Panc1 (cell line): ENCODE data around the gene PM20D2. TPM values are rescaled to one million over a fixed set of nuclear protein-coding genes. Genes with fewer than 3 reads are reported as not detected.
A peak's percentile ranks its signal among the peaks of the same experiment; 100 is the strongest.

Experiments
- ATAC-seq: fragments of 200-7000 bp; cut with Tn5 transposase; 2 replicates; pipeline ENCODE4 v1.9.1; 2020; ENCODE audit warnings: mild to moderate bottlenecking, moderate library complexity
- BruUV-seq: library from RNA; stranded (reverse); fragments of 400-500 nt; replicated peaks from 2 replicates; lab custom pipeline; 2021; lab: Mats Ljungman, UMichigan
- CTCF ChIA-PET: fragments of 300-600 bp; sonication (Branson Sonifier 250); formaldehyde crosslinking; loops from one replicate; lab custom pipeline; 2022; ENCODE audit warnings: antibody characterized with exemption; lab: Charles Lee
- POLR2A ChIA-PET: fragments of 300-600 bp; sonication (Branson Sonifier 250); formaldehyde crosslinking; loops from one replicate; lab custom pipeline; 2022; ENCODE audit warnings: antibody characterized with exemption; lab: Charles Lee
- DNase-seq: peaks from one replicate; pipeline ENCODE4 v3.0.0-alpha.2; 2010; ENCODE audit warnings: low read depth, low spot score
- H3K27ac ChIP-seq: 2 replicates; pipeline ENCODE4 v1.5.1; 2011; ENCODE audit warnings: mild to moderate bottlenecking, low read length, inconsistent platforms
- H3K27me3 ChIP-seq: fragments of 200-500 bp; sonication (Bioruptor generic); 2 replicates; pipeline ENCODE4 v1.6.0; 2014; ENCODE audit warnings: low read length, inconsistent platforms; ENCODE audit not compliant: control insufficient read depth, insufficient read depth
- H3K36me3 ChIP-seq: fragments of 200-500 bp; sonication (Bioruptor generic); 2 replicates; pipeline ENCODE4 v1.5.1; 2014; ENCODE audit warnings: inconsistent platforms, mild to moderate bottlenecking, low read length, moderate library complexity; ENCODE audit not compliant: control insufficient read depth, insufficient read depth
- H3K4me1 ChIP-seq: 2 replicates; pipeline ENCODE4 v1.5.1; 2011; ENCODE audit warnings: inconsistent platforms, mild to moderate bottlenecking, low read length, moderate library complexity; ENCODE audit not compliant: control insufficient read depth, insufficient read depth
- H3K4me3 ChIP-seq, 2 experiments: 2 replicates each; pipeline ENCODE4 v1.5.1; 2011 to 2012; ENCODE audit warnings: low read depth in 2 of 2, low read length in 2 of 2, mild to moderate bottlenecking in 2 of 2, inconsistent platforms in 1 of 2, moderate library complexity in 1 of 2
- H3K9me3 ChIP-seq: fragments of 200-500 bp; sonication (Bioruptor generic); 2 replicates; pipeline ENCODE4 v1.5.1; 2014; ENCODE audit warnings: low read depth, mild to moderate bottlenecking, inconsistent platforms, low read length, moderate library complexity; ENCODE audit not compliant: control insufficient read depth, insufficient read depth
- POLR2AphosphoS5 ChIP-seq: IDR thresholded peaks from 2 replicates; pipeline ENCODE4 v1.6.1; 2012; ENCODE audit warnings: mild to moderate bottlenecking, low read depth, low read length, moderate library complexity
- SIN3A ChIP-seq: IDR thresholded peaks from 2 replicates; pipeline ENCODE4 v1.6.1; 2012; ENCODE audit warnings: low read depth, mild to moderate bottlenecking, low read length, moderate library complexity, borderline replicate concordance; ENCODE audit not compliant: insufficient read depth
- TCF7L2 ChIP-seq: IDR thresholded peaks from 2 replicates; pipeline ENCODE4 v1.6.1; 2011; ENCODE audit warnings: mild to moderate bottlenecking, low read depth, low read length, inconsistent platforms
- in situ Hi-C: cut with HindIII; loops from 2 replicates; pipeline ENCODE4 v1.10.0; 2016; ENCODE audit warnings: low sequenced_read_pairs, low pct_unique_long_range_greater_than_20kb
- intact Hi-C: fragments of 100-400 bp; cut with micrococcal nuclease; formaldehyde crosslinking; loops from one replicate; pipeline ENCODE4 v1.10.0; 2022; ENCODE audit not compliant: unreplicated experiment
- total RNA-seq: library from RNA; stranded (reverse); gene quantifications from one replicate; pipeline ENCODE4 v1.2.1, GENCODE V29; 2021; ENCODE audit not compliant: unreplicated experiment
- TF ChIP-seq, protein P1 (sequence below): fragments of 450-650 bp; IDR thresholded peaks from 2 replicates; pipeline ENCODE4 v1.5.1; 2017; ENCODE audit warnings: mild to moderate bottlenecking
- TF ChIP-seq, protein P2 (sequence below), 2 experiments: IDR thresholded peaks; 2 replicates each; pipeline ENCODE4 v1.6.1; 2011 to 2012; ENCODE audit warnings: low read depth in 2 of 2, control low read depth in 1 of 2, low read length in 1 of 2, mild to moderate bottlenecking in 1 of 2, moderate library complexity in 1 of 2; ENCODE audit not compliant: insufficient read depth in 1 of 2

PM20D2 gene
- total RNA-seq, 1 experiment from 2014 or later: 13.6 TPM

DNA sequence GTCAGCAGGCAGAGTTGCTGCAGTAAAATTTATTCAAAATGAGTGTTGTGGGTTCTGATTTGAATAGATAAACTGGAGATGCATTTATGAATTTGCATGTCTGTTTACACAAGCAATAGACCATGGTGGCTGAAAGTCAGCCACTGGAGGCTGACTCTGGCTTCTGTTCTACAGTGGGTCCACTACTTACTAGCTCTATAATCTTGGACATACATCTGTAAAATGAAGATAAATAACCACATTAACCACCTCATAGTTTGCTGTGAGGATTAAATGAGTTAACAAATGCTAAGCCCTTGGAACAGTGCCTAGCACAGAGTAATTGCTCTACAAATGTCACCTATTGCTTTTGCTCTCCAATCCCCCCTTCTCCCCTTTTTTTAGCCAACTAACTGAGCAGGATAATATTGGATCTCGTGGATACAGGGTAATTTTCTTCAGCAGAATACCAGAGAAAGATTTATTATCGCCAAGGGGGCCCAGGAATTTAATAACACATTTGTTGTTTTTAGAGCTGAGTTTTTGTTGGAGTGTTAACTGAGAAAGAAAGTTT lies 1.4 kb upstream of the PM20D2 start:
- Histone ChIP-seq H3K27ac (no peak overlapping the region), H3K36me3 (peaks cover 7% of the 10 kb centered on the region; the same call in 1 of the 2 replicates), H3K4me1 (peaks cover 12% of the 10 kb centered on the region), H3K27me3 (no peaks in the 10 kb centered on the region), H3K4me3 (no peak overlapping the region), H3K9me3 (no peaks in the 10 kb centered on the region)
- ATAC-seq (no peak), DNase-seq (no peak)
- in situ Hi-C loops (no loop called here), intact Hi-C loops (no loop called here)
- CTCF ChIA-PET: no interaction called here
- TF ChIP-seq TCF7L2 (no peak), SIN3A (no peak), POLR2AphosphoS5 (no peak)
- TF ChIP-seq, protein P1, sequence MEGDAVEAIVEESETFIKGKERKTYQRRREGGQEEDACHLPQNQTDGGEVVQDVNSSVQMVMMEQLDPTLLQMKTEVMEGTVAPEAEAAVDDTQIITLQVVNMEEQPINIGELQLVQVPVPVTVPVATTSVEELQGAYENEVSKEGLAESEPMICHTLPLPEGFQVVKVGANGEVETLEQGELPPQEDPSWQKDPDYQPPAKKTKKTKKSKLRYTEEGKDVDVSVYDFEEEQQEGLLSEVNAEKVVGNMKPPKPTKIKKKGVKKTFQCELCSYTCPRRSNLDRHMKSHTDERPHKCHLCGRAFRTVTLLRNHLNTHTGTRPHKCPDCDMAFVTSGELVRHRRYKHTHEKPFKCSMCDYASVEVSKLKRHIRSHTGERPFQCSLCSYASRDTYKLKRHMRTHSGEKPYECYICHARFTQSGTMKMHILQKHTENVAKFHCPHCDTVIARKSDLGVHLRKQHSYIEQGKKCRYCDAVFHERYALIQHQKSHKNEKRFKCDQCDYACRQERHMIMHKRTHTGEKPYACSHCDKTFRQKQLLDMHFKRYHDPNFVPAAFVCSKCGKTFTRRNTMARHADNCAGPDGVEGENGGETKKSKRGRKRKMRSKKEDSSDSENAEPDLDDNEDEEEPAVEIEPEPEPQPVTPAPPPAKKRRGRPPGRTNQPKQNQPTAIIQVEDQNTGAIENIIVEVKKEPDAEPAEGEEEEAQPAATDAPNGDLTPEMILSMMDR: no peak
- TF ChIP-seq, protein P2, sequence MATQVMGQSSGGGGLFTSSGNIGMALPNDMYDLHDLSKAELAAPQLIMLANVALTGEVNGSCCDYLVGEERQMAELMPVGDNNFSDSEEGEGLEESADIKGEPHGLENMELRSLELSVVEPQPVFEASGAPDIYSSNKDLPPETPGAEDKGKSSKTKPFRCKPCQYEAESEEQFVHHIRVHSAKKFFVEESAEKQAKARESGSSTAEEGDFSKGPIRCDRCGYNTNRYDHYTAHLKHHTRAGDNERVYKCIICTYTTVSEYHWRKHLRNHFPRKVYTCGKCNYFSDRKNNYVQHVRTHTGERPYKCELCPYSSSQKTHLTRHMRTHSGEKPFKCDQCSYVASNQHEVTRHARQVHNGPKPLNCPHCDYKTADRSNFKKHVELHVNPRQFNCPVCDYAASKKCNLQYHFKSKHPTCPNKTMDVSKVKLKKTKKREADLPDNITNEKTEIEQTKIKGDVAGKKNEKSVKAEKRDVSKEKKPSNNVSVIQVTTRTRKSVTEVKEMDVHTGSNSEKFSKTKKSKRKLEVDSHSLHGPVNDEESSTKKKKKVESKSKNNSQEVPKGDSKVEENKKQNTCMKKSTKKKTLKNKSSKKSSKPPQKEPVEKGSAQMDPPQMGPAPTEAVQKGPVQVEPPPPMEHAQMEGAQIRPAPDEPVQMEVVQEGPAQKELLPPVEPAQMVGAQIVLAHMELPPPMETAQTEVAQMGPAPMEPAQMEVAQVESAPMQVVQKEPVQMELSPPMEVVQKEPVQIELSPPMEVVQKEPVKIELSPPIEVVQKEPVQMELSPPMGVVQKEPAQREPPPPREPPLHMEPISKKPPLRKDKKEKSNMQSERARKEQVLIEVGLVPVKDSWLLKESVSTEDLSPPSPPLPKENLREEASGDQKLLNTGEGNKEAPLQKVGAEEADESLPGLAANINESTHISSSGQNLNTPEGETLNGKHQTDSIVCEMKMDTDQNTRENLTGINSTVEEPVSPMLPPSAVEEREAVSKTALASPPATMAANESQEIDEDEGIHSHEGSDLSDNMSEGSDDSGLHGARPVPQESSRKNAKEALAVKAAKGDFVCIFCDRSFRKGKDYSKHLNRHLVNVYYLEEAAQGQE (IDR thresholded peaks at IDR 0.05; ENCODE audit: insufficient read depth in 1 of 2, low read depth in 2 of 2, low read length in 1 of 2): no peak
- BruUV-seq: no TSS peak
- POLR2A ChIA-PET: no interaction called here

DNA sequence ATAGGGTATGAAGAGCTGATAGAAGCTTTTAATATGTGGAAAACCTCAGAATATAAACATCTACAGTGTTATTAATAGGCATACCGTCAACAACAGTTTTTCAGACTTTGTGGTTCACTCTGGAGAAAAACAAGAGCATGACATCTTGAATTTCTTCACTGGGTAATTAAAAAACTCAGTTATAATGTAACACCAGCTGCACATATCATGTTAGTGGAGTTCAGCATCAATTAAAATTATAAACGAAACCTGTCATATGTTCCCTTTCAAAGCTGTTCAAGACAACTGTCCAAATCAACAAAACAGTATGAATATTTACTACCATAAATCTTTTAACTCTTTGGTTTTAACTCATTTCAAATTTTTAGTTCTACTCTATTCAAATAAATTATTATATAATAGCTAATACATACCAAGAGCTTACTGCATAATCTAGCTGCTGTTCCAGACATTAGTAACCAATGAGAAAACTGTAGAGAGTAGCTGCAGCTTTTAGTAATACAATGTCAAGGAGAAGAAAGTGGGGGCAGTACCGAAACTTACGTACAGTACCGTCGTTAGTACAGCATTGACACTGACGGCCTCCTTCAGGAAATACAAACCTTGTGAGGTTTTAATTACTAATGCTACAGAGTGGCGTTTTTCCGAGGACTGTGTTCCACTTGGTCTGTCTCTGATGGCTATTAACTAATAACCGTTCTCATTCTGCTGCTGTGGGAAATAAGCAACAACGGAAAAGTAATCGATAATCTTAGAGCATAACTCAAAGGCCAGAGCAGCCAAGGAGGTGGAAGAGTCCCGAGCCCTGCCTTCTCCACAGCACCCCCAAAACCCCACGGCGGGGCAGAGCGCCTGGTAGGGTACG lies 532 bp upstream of the PM20D2 start:
- no TSS peak for BruUV-seq
- TF ChIP-seq, protein P2 (IDR thresholded peaks at IDR 0.05; ENCODE audit: insufficient read depth in 1 of 2, low read depth in 2 of 2, low read length in 1 of 2): no peak
- no peaks in the 10 kb centered on the region for H3K27me3 ChIP-seq
- ChIA-PET CTCF (interaction anchor here (0.7 to 1.4 kb wide), 2 partner anchors 29 to 163 kb away, joined by 4 read pairs; no protein-coding TSS in a partner anchor), POLR2A (interaction anchor here (0.6 kb wide), 1 partner anchor 65 kb away, joined by 4 read pairs; the partner anchor contains the start of gene PNRC1)
- intact Hi-C loops (no loop called here), in situ Hi-C loops (no loop called here)
- H3K36me3 ChIP-seq: peaks cover 7% of the 10 kb centered on the region; the same call in 1 of the 2 replicates
- peak overlapping the region; percentile 72 to 73 for H3K4me3 ChIP-seq
- peak overlapping the region; percentile 80 for H3K27ac ChIP-seq
- H3K4me1 ChIP-seq: peaks cover 12% of the 10 kb centered on the region
- no peak for DNase-seq
- ATAC-seq: peak; percentile 62
- H3K9me3 ChIP-seq: no peaks in the 10 kb centered on the region
